Vagina (tissue), 2 donors: Measurements from ENCODE around the gene USP49. TPM values are rescaled to one million over a fixed set of nuclear protein-coding genes. Genes with fewer than 3 reads are reported as not detected.

Experiments used
- DNase-seq, 2 donors: peaks; one replicate each; pipeline ENCODE4 v3.0.0-alpha.2; 2017; ENCODE audit errors: extremely low spot score in 2 of 2
- H3K27ac ChIP-seq: fragments of 200-600 bp; sonication (generic); one replicate; pipeline ENCODE4 v1.5.1; 2019
- H3K27me3 ChIP-seq: fragments of 200-600 bp; sonication (generic); one replicate; pipeline ENCODE4 v1.5.1; 2019
- H3K36me3 ChIP-seq, 2 donors: fragments of 200-600 bp; sonication (generic); one replicate each; pipeline ENCODE4 v1.5.1; 2017 to 2019
- H3K4me1 ChIP-seq: fragments of 200-600 bp; sonication (generic); one replicate; pipeline ENCODE4 v1.5.1; 2019
- H3K4me3 ChIP-seq, 2 donors: fragments of 200-600 bp; sonication (generic); 1 replicate in 1 of 2; 2 replicates in 1 of 2; pipeline ENCODE4 v1.5.1; 2016 to 2019
- H3K9me3 ChIP-seq: fragments of 200-600 bp; sonication (generic); one replicate; pipeline ENCODE4 v1.5.1; 2019
- CTCF ChIP-seq, 3 experiments: fragments of 450-650 bp in 2 of 3; fragments of 200-600 bp in 1 of 3; sonication (generic) in 1 of 3; IDR thresholded peaks; one replicate each; pipeline ENCODE4 v1.5.1; 2017 to 2019; ENCODE audit warnings: antibody characterized with exemption in 3 of 3, mild to moderate bottlenecking in 2 of 3, moderate library complexity in 2 of 3
- POLR2A ChIP-seq, 2 donors: fragments of 450-650 bp; IDR thresholded peaks; one replicate each; pipeline ENCODE4 v1.6.1; 2017; ENCODE audit warnings: antibody characterized with exemption in 2 of 2, mild to moderate bottlenecking in 2 of 2, moderate library complexity in 2 of 2
- POLR2AphosphoS5 ChIP-seq, 2 donors: sonication (generic); formaldehyde crosslinking; IDR thresholded peaks; one replicate each; pipeline ENCODE4 v1.9.0; 2017; ENCODE audit warnings: antibody characterized with exemption in 2 of 2, mild to moderate bottlenecking in 2 of 2, low read depth in 1 of 2; ENCODE audit not compliant: insufficient read depth in 1 of 2
- intact Hi-C: fragments of 100-400 bp; cut with DNase I; formaldehyde crosslinking; loops from one replicate; pipeline ENCODE4 v1.15.1; 2023
- total RNA-seq: library from RNA; depleted of rRNA; stranded (reverse); fragments of >200 nt; gene quantifications from one replicate; pipeline ENCODE4 v1.2.3, GENCODE V29; 2016

Gene USP49
- total RNA-seq, 1 donor from 2014 or later: 9.1 TPM

DNA sequence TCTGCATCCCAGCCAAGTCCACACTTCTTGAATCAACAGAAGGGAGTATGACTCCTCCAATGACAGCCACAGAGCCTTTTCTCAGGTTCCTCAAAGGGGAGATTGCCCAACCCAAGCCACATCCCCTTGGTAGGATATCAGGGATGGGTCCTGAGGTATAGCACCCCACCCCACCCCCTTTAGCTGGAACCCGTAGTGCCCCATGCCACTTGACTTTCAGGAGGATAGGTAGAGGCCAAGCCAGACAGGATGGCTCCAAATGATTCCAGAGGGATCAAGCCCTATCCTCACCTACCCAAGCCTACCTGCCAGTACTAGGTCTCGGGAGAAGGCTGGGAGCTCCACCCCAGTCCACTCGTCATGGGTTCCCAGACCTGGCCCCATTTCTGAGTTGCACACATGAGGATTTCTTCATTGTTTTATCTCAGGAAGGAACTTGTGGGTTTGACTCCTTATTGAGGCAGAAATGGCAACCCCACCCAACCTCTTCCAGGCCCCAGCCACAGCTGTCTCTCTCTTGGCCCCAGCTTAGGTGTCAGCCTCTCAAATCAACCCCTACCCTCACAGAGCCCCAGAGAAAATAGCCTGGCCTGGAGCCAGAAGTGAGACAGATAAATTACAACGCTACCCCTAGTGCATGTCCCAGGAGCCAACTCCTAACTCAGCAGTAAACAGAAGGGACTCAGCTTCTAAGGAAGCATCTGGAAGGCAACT, 42.8 kb upstream of the USP49 start:
- no peaks in the 10 kb centered on the region for H3K27me3 ChIP-seq
- peak overlapping the region; percentile 76 for H3K27ac ChIP-seq
- no peak for TF ChIP-seq CTCF (IDR thresholded peaks at IDR 0.05)
- no peak for TF ChIP-seq POLR2AphosphoS5 (IDR thresholded peaks at IDR 0.05; ENCODE audit: insufficient read depth in 1 of 2, low read depth in 1 of 2)
- TF ChIP-seq POLR2A (IDR thresholded peaks at IDR 0.05): no peak
- H3K36me3 ChIP-seq: peaks cover 0 to 26% of the 10 kb centered on the region in 2 donors
- intact Hi-C loops: loop anchor here (5.0 kb wide), 1 partner anchor 104 kb away; no protein-coding TSS in a partner anchor
- peaks cover 69% of the 10 kb centered on the region for H3K4me1 ChIP-seq
- no peak for DNase-seq
- no peaks in the 10 kb centered on the region for H3K9me3 ChIP-seq
- H3K4me3 ChIP-seq: no peak overlapping the region

- TF ChIP-seq POLR2AphosphoS5 (IDR thresholded peaks at IDR 0.05; ENCODE audit: insufficient read depth in 1 of 2, low read depth in 1 of 2): no peak
- no peak for TF ChIP-seq POLR2A (IDR thresholded peaks at IDR 0.05)
- no peak for TF ChIP-seq CTCF (IDR thresholded peaks at IDR 0.05)
Measured at GRCh38 chr6:41937472-41937860, 42.3 kb upstream of the USP49 start.

GRCh38 chr6:41936073-41936837, 41.1 kb upstream of the USP49 start:
- no peak for DNase-seq
- Histone ChIP-seq H3K36me3 (peaks cover 0 to 43% of the 10 kb centered on the region in 2 donors), H3K27me3 (no peaks in the 10 kb centered on the region), H3K9me3 (no peaks in the 10 kb centered on the region), H3K4me3 (no peak overlapping the region), H3K4me1 (peaks cover 55% of the 10 kb centered on the region), H3K27ac (no peak overlapping the region)
- TF ChIP-seq POLR2AphosphoS5 (IDR thresholded peaks at IDR 0.05; ENCODE audit: insufficient read depth in 1 of 2, low read depth in 1 of 2) (no peak), CTCF (IDR thresholded peaks at IDR 0.05) (peak; percentile 36 to 53 (median 48)), POLR2A (IDR thresholded peaks at IDR 0.05) (no peak)
- intact Hi-C loops: loop anchor here (5.0 kb wide), 1 partner anchor 106 kb away; no protein-coding TSS in a partner anchor

More at GRCh38 chr6:41937472-41937860, 42.3 kb upstream of the USP49 start:
- H3K4me1 ChIP-seq: peaks cover 64% of the 10 kb centered on the region
- H3K36me3 ChIP-seq: peaks cover 0 to 31% of the 10 kb centered on the region in 2 donors
- H3K27me3 ChIP-seq: no peaks in the 10 kb centered on the region
- intact Hi-C loops: loop anchor here (5.0 kb wide), 1 partner anchor 105 kb away; no protein-coding TSS in a partner anchor
- H3K9me3 ChIP-seq: no peaks in the 10 kb centered on the region
- peak overlapping the region; percentile 76 for H3K27ac ChIP-seq
- no peak overlapping the region for H3K4me3 ChIP-seq
- DNase-seq: no peak

- Histone ChIP-seq H3K4me3 (no peak overlapping the region), H3K27me3 (no peaks in the 10 kb centered on the region), H3K27ac (no peak overlapping the region), H3K9me3 (no peaks in the 10 kb centered on the region), H3K36me3 (peaks cover 0 to 49% of the 10 kb centered on the region in 2 donors), H3K4me1 (peaks cover 49% of the 10 kb centered on the region)
- TF ChIP-seq CTCF (IDR thresholded peaks at IDR 0.05) (no peak), POLR2A (IDR thresholded peaks at IDR 0.05) (no peak), POLR2AphosphoS5 (IDR thresholded peaks at IDR 0.05; ENCODE audit: insufficient read depth in 1 of 2, low read depth in 1 of 2) (no peak)
- no peak for DNase-seq
- intact Hi-C loops: loop anchor here (5.0 kb wide), 1 partner anchor 107 kb away; no protein-coding TSS in a partner anchor
Measured at GRCh38 chr6:41935685-41936072, 40.5 kb upstream of the USP49 start.
